SU-DHL-6 (cell line): Measurements from ENCODE around the gene IL36G.

Experiments
- H2AFZ ChIP-seq: fragments of 200-600 bp; sonication (generic); 2 replicates; pipeline ENCODE4 v1.6.1; 2014; ENCODE audit warnings: low read depth, mild to moderate bottlenecking, moderate library complexity, mixed read lengths, antibody characterized with exemption, low read length; ENCODE audit not compliant: severe bottlenecking
- H3F3A ChIP-seq: fragments of 200-600 bp; shearing (Covaris generic); 2 replicates; pipeline ENCODE4 v1.6.0; 2016; ENCODE audit warnings: antibody characterized with exemption, mild to moderate bottlenecking; ENCODE audit not compliant: insufficient read depth
- H3K27ac ChIP-seq: fragments of 200-600 bp; sonication (generic); 2 replicates; pipeline ENCODE4 v1.5.1; 2016; ENCODE audit warnings: low read depth, mild to moderate bottlenecking, low read length, moderate library complexity, mixed read lengths
- H3K27me3 ChIP-seq: fragments of 200-600 bp; sonication (generic), shearing (Covaris generic); 2 replicates; pipeline ENCODE4 v1.6.0; 2014; ENCODE audit warnings: mild to moderate bottlenecking, low read length
- H3K36me3 ChIP-seq: fragments of 200-600 bp; sonication (generic); 2 replicates; pipeline ENCODE4 v1.6.1; 2014; ENCODE audit warnings: mild to moderate bottlenecking, low read length, mixed read lengths
- H3K4me2 ChIP-seq: fragments of 300-600, 200-600 bp; shearing (Covaris generic), sonication (generic); 2 replicates; pipeline ENCODE4 v1.6.0; 2014; ENCODE audit warnings: low read length, low read depth, mild to moderate bottlenecking; ENCODE audit not compliant: poor library complexity, severe bottlenecking
- H3K4me3 ChIP-seq: fragments of 200-600 bp; sonication (generic); 2 replicates; pipeline ENCODE4 v1.5.1; 2014; ENCODE audit warnings: antibody characterized with exemption, low read length, mild to moderate bottlenecking, mixed read lengths; ENCODE audit not compliant: insufficient read depth, poor library complexity, severe bottlenecking
- H3K79me2 ChIP-seq: fragments of 200-600 bp; sonication (generic); 2 replicates; pipeline ENCODE4 v1.6.1; 2014; ENCODE audit warnings: mild to moderate bottlenecking, low read length, moderate library complexity; ENCODE audit not compliant: insufficient read depth
- H3K9ac ChIP-seq: fragments of 200-600 bp; sonication (generic); 2 replicates; pipeline ENCODE4 v1.7.0; 2014; ENCODE audit warnings: mild to moderate bottlenecking, low read length
- H3K9me2 ChIP-seq: fragments of 200-600 bp; sonication (generic); replicated peaks from 2 replicates; pipeline ENCODE4 v1.6.1; 2014; ENCODE audit warnings: low read length; ENCODE audit not compliant: insufficient read depth
- H3K9me3 ChIP-seq: fragments of 200-600 bp; sonication (generic); 2 replicates; pipeline ENCODE4 v1.6.1; 2014; ENCODE audit warnings: low read length, mixed read lengths; ENCODE audit not compliant: insufficient read depth
- H4K20me1 ChIP-seq: fragments of 200-600 bp; sonication (generic); 2 replicates; pipeline ENCODE4 v1.6.1; 2014; ENCODE audit warnings: low read depth, mild to moderate bottlenecking, antibody characterized with exemption, low read length, moderate library complexity, mixed read lengths
- EZH2phosphoT487 ChIP-seq: fragments of 200-600 bp; sonication (generic), shearing (Covaris generic); conservative IDR thresholded peaks from 2 replicates; pipeline ENCODE4 v1.6.1; 2018; ENCODE audit warnings: mild to moderate bottlenecking, antibody characterized with exemption, low read length, moderate library complexity, mixed read lengths
- TF ChIP-seq, protein P1 (sequence below): fragments of 200-600 bp; sonication (generic); IDR thresholded peaks from one replicate; pipeline ENCODE4 v1.5.1; 2017; ENCODE audit warnings: antibody characterized with exemption, mild to moderate bottlenecking, low read length, moderate library complexity; ENCODE audit not compliant: insufficient read depth, poor library complexity, severe bottlenecking

Gene IL36G

GRCh38 chr2:113024764-113025163 lies 47.0 kb downstream of the IL36G start:
- Histone ChIP-seq H3K4me3 (no peak overlapping the region), H4K20me1 (no peaks in the 10 kb centered on the region), H3K9me3 (no peaks in the 10 kb centered on the region), H3F3A (no peaks in the 10 kb centered on the region), H3K4me2 (no peak overlapping the region), H2AFZ (no peak overlapping the region), H3K9ac (no peak overlapping the region), H3K36me3 (no peaks in the 10 kb centered on the region), H3K9me2 (no peaks in the 10 kb centered on the region), H3K27me3 (no peaks in the 10 kb centered on the region), H3K27ac (no peak overlapping the region), H3K79me2 (no peaks in the 10 kb centered on the region)
- no peak for TF ChIP-seq EZH2phosphoT487
- TF ChIP-seq, protein P1, sequence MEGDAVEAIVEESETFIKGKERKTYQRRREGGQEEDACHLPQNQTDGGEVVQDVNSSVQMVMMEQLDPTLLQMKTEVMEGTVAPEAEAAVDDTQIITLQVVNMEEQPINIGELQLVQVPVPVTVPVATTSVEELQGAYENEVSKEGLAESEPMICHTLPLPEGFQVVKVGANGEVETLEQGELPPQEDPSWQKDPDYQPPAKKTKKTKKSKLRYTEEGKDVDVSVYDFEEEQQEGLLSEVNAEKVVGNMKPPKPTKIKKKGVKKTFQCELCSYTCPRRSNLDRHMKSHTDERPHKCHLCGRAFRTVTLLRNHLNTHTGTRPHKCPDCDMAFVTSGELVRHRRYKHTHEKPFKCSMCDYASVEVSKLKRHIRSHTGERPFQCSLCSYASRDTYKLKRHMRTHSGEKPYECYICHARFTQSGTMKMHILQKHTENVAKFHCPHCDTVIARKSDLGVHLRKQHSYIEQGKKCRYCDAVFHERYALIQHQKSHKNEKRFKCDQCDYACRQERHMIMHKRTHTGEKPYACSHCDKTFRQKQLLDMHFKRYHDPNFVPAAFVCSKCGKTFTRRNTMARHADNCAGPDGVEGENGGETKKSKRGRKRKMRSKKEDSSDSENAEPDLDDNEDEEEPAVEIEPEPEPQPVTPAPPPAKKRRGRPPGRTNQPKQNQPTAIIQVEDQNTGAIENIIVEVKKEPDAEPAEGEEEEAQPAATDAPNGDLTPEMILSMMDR = no peak

DNA sequence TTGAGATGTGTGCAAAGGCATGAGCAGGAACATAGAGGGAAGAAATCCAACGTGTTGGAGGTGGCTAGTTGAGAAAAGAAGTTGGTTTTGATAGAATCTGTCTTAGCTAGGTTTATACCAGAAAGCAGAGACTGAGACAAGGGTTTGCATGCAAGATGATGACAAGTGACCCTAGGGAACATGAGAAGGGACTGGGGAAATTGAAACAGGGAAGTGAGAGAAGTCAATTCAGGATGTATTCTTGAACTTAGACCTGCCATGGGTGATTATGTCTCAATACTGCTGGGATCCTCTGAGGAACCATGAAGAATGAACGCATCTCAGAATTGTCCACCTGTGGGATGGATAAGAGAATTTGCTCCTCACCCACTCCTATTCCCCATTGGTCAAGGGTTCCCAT lies 47.9 kb downstream of the IL36G start:
- no peaks in the 10 kb centered on the region for H3K36me3 ChIP-seq
- no peaks in the 10 kb centered on the region for H3K9me2 ChIP-seq
- H3K9me3 ChIP-seq = no peaks in the 10 kb centered on the region
- no peaks in the 10 kb centered on the region for H3K27me3 ChIP-seq
- H2AFZ ChIP-seq = no peak overlapping the region
- no peak overlapping the region for H3K27ac ChIP-seq
- no peak for TF ChIP-seq EZH2phosphoT487
- TF ChIP-seq, protein P1 = no peak
- no peak overlapping the region for H3K4me3 ChIP-seq
- no peak overlapping the region for H3K4me2 ChIP-seq
- H3K9ac ChIP-seq = no peak overlapping the region
- H4K20me1 ChIP-seq = no peaks in the 10 kb centered on the region
- H3F3A ChIP-seq = no peaks in the 10 kb centered on the region
- H3K79me2 ChIP-seq = no peaks in the 10 kb centered on the region

- H3F3A ChIP-seq = no peaks in the 10 kb centered on the region
- no peak for TF ChIP-seq EZH2phosphoT487
- TF ChIP-seq, protein P1 = no peak
- H2AFZ ChIP-seq = no peak overlapping the region
These were observed 49.9 kb downstream of the IL36G start for GRCh38 chr2:113027691-113028090.

GRCh38 chr2:113028112-113028511 lies 50.3 kb downstream of the IL36G start:
- Histone ChIP-seq H3K9me3 (no peaks in the 10 kb centered on the region), H3K36me3 (no peaks in the 10 kb centered on the region), H3K9ac (no peak overlapping the region), H3K9me2 (no peaks in the 10 kb centered on the region), H3F3A (no peaks in the 10 kb centered on the region), H3K4me2 (no peak overlapping the region), H3K4me3 (no peak overlapping the region), H4K20me1 (no peaks in the 10 kb centered on the region), H2AFZ (no peak overlapping the region), H3K27ac (no peak overlapping the region), H3K79me2 (no peaks in the 10 kb centered on the region), H3K27me3 (no peaks in the 10 kb centered on the region)
- no peak for TF ChIP-seq EZH2phosphoT487
- TF ChIP-seq, protein P1 = no peak

More at GRCh38 chr2:113027691-113028090, 49.9 kb downstream of the IL36G start:
- no peak overlapping the region for H3K4me2 ChIP-seq
- no peaks in the 10 kb centered on the region for H3K27me3 ChIP-seq
- H3K9me2 ChIP-seq = no peaks in the 10 kb centered on the region
- no peaks in the 10 kb centered on the region for H4K20me1 ChIP-seq
- H3K79me2 ChIP-seq = no peaks in the 10 kb centered on the region
- no peaks in the 10 kb centered on the region for H3K36me3 ChIP-seq
- H3K9me3 ChIP-seq = no peaks in the 10 kb centered on the region
- no peak overlapping the region for H3K27ac ChIP-seq
- no peak overlapping the region for H3K9ac ChIP-seq
- no peak overlapping the region for H3K4me3 ChIP-seq
